Left kidney (tissue), 8 donors: Measurements from ENCODE around the gene SURF1. TPM values are rescaled to one million over a fixed set of nuclear protein-coding genes. Genes with fewer than 3 reads are reported as not detected.
"Not testable (repeated sequence)": the region's sequence is repeated elsewhere in the genome, so short reads cannot be mapped to it uniquely, and the experiment has no call there.

Source experiments
- DNase-seq: peaks from one replicate; pipeline ENCODE4 v3.0.0-alpha.2; 2013
- long read RNA-seq, 8 donors: transcript quantifications; one replicate each; lab custom pipeline, GENCODE V29; 2026
- polyA plus RNA-seq: library from polyadenylated mRNA; unstranded; fragments of 120-200 nt; gene quantifications from one replicate; pipeline ENCODE4 v1.2.1, GENCODE V29; 2013; ENCODE audit not compliant: insufficient read length

SURF1 gene, protein sequence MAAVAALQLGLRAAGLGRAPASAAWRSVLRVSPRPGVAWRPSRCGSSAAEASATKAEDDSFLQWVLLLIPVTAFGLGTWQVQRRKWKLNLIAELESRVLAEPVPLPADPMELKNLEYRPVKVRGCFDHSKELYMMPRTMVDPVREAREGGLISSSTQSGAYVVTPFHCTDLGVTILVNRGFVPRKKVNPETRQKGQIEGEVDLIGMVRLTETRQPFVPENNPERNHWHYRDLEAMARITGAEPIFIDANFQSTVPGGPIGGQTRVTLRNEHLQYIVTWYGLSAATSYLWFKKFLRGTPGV
- polyA plus RNA-seq, result 34.7 TPM
- long read RNA-seq, donor 1, transcript SURF1-201 (9 exons, 1,093 nt), result major isoform, 26 of 30 reads
- long read RNA-seq, donor 1, partial matches to known transcripts, result 0 of 30 reads
- long read RNA-seq, donor 1, other reads (novel, unspliced or antisense), result 0 of 30 reads
- long read RNA-seq, donor 2, transcript SURF1-201 (9 exons, 1,093 nt), result major isoform, 25 of 45 reads
- long read RNA-seq, donor 2, partial matches to known transcripts, result 9 of 45 reads
- long read RNA-seq, donor 2, other reads (novel, unspliced or antisense), result 0 of 45 reads
- long read RNA-seq, donor 3, partial matches to known transcripts, result 0 of 5 reads
- long read RNA-seq, donor 3, other reads (novel, unspliced or antisense), result 0 of 5 reads
- long read RNA-seq, donor 4, partial matches to known transcripts, result 0 of 5 reads
- long read RNA-seq, donor 4, other reads (novel, unspliced or antisense), result 0 of 5 reads
- long read RNA-seq, donor 5, transcript SURF1-201 (9 exons, 1,093 nt), result major isoform, 37 of 42 reads
- long read RNA-seq, donor 5, partial matches to known transcripts, result 5 of 42 reads
- long read RNA-seq, donor 5, other reads (novel, unspliced or antisense), result 0 of 42 reads
- long read RNA-seq, donor 6, transcript SURF1-201 (9 exons, 1,093 nt), result major isoform, 29 of 38 reads
- long read RNA-seq, donor 6, transcript SURF1-203 (2 exons, 493 nt), result minor isoform, 7 of 38 reads
- long read RNA-seq, donor 6, partial matches to known transcripts, result 0 of 38 reads
- long read RNA-seq, donor 6, other reads (novel, unspliced or antisense), result 0 of 38 reads
- long read RNA-seq, donor 7, transcript SURF1-201 (9 exons, 1,093 nt), result major isoform, 33 of 37 reads
- long read RNA-seq, donor 7, partial matches to known transcripts, result 0 of 37 reads
- long read RNA-seq, donor 7, other reads (novel, unspliced or antisense), result 0 of 37 reads
- long read RNA-seq, donor 8, transcript SURF1-201 (9 exons, 1,093 nt), result major isoform, 7 of 7 reads
- long read RNA-seq, donor 8, partial matches to known transcripts, result 0 of 7 reads
- long read RNA-seq, donor 8, other reads (novel, unspliced or antisense), result 0 of 7 reads

DNA sequence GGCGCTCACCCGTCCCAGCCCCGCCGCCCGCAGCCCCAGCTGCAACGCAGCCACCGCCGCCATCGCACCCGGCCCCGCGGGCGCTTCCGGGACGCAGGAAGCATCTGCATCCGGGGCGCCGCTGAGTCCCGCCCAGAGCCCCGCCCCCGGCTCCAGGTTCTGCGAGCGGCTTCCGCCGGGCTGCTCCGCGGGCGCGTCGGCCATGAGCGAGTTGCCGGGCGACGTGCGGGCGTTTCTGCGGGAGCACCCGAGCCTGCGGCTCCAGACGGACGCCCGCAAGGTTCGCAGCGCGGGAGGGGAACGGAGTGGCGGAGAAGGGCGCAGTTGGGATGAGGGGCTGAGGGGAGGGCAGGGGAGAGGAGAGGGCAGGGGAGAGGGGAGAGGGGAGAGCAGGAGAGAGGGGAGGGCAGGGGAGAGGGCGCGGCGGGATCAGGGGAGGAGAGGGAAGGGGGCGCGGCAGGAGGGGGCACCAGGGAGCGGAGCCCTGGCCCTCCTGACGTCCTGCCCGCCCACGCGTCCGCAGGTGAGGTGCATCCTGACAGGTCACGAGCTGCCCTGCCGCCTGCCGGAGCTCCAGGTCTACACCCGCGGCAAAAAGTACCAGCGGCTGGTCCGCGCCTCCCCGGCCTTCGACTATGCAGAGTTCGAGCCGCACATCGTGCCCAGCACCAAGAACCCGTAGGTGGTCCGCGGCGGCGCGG is at the start of gene SURF1, which contains the start of gene SURF2:
Gene SURF1 (minus strand): TSS at position 97 of the 701 bp plus-strand sequence. CDS start 34 bp downstream, at position 63.
Gene SURF2 (plus strand): TSS at position 160 of the 701 bp plus-strand sequence. CDS start 43 bp downstream, at position 203.
- no peak for DNase-seq

DNA sequence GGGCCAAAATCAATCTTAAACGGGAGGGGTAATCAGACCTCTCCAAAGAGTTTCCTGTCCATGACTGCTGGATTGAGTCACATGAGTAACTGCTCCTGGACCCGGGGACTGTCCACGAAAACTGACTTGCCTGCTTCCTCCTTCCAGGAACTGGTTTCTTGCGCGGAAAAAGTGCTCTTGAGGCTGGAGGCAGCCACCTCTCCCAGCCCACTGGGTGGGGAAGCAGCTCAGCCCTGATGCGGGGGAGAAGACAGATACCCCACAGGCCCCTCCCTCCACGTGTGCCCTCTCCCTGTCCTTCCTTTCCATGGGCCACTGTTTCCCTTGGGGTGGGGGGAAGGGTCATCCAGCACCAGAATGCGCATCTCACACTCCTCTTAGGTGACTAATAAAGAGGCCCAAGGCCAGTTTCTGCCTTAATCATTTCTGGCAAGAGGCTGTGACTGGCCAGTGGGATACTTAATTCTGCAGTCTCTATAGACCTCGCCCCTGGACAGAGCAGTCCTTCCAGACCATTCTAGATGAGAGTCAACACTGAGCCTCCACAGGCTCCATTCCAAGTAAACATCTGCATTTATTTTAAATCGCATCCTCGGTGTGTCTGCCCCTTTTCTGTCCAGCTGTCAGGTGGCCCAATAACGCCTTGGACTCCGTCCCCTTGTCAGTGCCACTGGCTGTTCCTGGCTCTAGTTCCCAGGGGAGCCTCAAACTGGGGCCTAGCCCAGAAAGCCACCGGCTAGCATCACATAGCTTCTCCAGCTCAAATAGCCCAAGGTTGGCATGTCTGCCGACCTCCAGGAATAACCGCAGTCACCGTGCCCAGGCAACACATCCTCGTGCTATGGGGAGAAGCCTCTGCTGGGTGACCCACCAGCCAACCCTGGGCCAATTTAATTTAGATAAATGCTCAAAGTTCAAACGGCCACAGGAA is 49.5 kb upstream of the SURF1 start:
- no peak for DNase-seq

DNA sequence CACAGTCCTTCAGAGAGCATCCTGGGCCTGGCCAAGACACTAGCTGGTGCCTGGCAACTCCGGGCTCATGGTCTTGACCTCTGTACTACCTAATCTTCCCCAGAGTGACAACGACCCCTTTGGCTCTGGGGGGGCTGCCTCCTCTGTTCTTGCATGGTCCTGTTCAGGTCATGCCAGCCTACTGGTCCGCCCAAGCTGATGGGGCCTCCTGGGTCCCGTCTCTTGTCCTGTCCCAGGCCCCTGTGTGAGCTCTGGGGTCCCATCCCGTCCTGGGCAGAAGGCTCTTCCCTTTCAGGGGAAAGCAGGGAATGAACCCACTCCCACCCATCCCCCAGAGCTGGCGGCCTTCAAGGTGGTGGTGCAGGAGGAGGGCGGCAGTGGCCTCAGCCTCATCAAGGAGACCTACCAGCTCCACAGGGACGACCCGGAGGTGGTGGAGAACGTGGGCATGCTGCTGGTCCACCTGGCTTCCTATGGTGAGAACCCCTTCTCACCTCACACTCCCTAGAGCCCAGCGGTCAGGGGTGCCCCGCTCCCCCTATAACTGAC is 48.2 kb upstream of the SURF1 start:
- DNase-seq, result no peak

DNA sequence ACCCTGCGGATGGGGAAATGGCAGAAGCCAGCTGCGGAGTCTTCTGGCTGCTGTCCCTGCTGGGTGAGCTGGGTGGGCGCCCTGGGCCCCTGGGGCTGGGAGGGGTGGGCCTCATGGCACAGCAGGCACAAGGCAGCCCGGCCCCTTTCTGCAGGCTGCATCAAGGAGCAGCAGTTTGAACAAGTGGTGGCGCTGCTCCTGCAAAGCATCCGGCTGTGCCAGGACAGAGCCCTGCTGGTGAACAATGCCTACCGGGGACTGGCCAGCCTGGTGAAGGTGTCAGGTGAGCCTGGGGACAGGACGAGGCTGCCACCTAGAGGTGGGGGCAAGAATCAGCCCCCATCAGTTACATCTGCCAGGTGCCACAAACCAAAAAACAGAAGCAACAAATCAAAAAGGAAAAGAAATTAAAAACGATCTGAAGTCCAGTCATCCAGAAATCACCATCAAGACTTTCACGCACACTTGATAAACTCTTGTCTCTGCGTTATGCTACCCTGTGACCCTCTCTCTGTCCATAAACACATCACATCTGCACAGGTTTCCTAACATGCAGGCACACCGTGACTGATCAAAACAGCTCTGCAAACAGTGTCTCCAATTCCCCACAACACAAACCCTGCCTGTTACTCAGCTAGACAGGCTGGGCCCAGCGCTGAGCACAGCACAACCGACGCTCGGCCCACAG is 47.6 kb upstream of the SURF1 start:
- no peak for DNase-seq

DNA sequence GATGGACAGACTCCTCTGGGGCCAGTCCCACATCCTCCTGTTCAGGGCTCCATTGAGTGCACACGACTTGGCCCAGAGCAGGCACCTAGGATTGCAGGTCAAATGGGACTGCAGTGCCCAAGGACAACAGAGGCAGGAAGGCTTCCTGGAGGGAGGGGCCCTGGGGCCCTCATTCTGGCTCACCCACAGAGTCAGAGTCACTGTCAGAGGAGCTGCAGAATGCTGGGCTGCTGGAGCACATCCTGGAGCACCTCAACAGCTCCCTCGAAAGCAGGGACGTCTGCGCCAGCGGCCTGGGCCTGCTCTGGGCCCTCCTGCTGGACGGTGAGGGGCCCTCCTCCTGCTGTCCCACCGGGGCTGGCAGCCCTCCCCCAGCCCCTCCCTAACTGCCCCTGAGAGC is 46.4 kb upstream of the SURF1 start:
- DNase-seq, result no peak

DNA sequence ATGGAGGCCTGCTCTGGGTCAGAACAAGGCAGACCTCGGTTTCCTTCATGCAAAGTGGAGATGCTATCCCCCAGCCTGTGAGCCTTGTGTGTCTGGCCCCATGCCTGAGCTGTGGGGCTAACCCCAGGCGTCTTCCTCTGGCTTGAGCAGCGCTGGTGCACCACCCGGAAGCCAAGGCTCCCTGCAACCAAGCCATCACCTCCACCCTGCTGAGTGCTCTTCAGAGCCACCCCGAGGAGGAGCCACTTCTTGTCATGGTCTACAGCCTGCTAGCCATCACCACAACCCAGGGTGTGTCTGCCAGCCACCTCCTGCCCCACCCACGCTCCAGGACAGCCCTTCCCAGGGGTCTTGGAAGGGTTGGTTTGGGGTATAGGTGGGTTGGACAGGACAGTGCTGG is 45.3 kb upstream of the SURF1 start:
- DNase-seq, result no peak

DNA sequence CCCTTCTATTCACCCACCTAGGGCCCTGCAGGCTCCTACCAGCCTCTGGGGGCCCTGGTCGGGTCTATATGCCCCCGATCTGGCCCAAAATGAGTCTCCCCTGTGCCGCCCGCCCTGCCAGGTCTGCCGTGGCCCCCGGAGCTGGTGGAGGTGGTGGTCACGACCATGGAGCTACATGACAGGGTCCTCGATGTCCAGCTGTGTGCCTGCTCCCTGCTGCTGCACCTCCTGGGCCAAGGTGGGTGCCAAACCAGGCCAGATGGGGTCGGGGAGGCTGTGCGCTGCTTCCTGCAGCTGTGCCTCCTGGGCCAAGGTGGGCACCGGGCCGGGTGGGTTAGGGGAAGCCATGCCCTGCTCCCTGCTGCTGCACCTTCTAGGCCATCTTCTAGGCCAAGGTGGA is 44.0 kb upstream of the SURF1 start:
- no peak for DNase-seq

DNA sequence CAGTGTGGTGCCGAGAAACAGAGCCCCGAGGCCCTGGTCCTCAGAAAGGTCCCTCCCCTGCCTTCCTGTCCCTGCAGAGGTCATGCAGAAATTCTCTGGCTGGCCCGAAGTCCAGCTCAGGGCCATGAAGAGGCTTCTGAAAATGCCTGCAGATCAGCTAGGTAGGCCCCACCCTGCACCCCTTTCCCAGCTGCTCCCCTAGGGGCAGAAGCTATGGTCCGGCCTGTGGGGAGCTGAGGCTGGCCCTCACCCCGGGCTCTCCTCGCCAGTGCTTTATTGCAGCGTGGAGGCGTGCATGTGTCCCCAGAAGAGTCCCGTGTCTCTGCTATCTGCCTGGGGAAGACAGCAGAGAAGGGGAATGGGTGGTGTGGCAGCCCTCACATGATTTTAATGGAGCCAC is 41.6 kb upstream of the SURF1 start:
- no peak for DNase-seq

DNA sequence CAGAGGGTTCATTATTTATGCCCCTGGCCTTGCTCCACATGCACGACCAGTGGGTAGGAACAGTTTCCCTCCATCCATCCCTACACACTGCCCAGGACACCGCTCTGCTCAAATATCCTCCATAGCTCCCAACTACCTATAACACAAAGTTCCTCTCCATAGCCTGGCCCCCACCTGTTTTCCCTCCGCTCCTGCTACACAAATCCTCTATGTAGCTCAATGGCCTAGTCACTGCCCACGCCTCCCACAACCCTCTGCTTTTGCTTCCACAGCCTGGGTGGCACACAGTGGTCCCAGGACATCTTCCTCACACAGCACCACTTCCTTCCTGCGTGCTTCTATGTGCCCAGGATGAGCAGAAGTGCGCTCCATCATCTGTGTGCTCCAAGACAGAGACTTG is 41.1 kb upstream of the SURF1 start:
- no peak for DNase-seq

DNA sequence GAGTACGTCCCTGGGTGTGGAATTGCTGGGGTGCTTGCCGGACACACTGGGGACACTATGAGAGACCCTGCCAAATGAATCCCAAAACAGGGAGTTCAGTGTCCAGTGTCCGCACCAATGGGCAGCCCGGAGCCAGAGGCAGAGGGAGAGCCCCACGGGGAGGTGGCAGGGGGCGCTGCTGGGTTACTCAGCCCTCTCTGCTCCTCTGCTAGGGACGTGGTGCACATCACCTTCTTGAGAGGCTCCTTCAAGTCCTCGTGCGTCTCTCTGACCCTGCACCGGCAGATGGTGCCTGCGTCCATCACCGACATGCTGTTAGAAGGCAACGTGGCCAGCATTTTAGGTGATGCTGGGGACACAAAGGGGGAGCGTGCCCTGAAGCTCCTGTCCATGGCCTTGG is 40.7 kb upstream of the SURF1 start:
- no peak for DNase-seq

DNA sequence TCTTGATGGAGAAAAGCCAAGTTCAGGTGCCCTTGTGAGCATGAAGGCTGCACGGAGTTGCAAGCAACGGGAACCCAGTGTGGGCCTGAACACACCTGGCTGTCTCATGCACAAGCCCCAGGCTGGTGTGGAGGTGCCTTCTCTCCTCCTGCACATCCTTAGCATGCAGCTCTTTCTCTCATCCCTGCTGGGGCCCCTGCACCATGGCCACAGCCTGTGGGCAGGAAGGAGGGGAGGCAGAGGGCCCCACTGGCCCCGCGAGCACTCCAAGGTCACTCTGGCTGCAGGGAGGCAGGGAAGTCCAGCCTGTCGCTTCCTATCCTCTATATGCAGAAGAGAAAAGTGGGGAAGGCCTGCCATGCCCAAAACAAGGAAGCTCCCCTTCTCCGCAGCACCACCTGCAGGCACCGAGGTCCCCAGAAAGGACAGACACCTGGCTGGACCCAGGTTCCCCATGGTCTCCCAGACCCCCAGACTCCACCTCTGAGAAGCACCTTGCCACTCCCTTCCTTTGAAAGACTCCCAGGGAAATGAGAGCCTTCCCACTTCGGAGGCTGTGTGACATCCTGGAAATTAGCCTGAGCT is 38.5 kb upstream of the SURF1 start:
- no peak for DNase-seq

DNA sequence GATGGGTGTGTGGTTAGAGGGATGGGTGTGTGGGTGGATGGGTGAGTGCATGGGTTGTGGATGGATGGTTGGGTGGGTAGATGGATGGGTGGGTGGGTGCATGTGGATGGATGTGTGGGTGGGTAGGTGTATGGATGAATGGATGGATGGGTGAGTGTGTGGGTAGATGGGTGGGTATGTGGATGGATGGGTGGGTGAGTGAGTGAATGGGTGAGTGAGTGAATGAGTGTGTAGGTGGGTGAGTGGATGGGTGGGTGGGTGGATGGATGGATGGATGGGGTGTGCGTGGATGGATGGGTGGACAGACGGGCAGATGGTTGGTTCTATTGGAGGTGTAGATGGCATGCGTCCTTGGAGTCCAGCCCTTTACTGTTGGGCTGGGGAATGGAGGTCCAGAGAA is 37.1 kb upstream of the SURF1 start:
- DNase-seq, result no peak

DNA sequence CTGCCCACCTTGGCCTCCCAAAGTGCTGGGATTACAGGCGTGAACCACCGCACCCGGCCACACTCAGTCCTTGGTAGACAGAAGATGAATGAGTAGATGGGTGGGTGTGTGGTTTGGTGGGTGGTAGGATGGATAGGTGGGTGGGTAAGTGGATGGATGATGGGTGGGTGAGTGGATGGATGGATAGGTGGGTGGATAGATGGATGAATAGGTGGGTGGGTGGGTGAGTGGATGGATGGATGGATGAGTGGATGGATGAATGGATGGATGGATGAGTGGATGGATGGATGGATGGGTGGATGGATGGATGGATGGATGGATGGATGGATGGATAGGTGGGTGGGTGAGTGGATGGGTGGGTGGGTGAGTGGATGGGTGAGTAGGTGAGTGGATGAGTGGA is 36.0 kb upstream of the SURF1 start:
- not testable (repeated sequence) for DNase-seq

DNA sequence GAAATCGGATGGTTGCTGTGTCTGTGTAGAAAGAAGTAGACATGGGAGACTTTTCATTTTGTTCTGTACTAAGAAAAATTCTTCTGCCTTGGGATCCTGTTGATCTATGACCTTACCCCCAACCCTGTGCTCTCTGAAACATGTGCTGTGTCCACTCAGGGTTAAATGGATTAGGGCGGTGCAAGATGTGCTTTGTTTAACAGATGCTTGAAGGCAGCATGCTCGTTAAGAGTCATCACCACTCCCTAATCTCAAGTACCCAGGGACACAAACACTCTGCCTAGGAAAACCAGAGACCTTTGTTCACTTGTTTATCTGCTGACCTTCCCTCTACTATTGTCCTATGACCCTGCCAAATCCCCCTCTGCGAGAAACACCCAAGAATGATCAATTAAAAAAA is 35.2 kb upstream of the SURF1 start:
- DNase-seq, result not testable (repeated sequence)

DNA sequence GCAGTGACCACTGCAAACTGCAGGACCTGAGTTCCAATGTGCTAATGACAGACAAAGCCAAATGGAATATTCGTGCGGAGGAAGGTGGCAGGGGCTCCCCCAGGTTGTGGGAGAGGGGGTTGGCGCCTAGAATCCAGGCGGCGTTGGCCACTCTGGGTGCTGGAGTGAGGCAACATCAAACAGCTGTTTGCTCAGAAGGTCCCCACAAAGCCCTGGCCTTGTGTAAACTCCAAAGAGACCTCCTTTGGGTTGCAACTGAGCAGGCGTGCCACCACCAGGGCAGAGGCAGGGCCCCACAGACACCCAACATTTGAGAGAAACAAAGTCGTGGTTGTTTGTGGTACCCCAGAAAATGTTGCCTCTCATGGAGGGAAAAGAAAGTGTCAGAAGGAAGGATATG is 34.4 kb upstream of the SURF1 start:
- no peak for DNase-seq

DNA sequence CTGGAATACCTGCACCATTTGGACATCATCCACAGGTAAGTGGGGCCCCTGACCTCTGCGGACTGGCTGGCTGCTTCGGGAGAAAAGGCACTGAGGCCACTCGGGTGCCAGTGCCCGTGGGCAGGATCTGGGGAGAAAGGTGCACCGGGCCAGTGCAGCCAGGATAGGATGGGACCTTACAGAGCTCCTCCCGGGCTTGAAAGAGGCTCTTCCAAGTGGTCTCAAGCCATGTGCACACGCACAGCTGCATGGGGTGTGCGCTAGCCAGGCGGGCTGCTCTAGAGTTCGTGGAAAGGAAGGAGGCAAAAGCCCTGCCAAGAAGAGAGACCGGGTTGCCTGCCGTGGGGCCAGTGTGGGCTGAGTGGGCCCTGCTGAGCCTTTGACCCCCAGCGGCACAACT is 33.3 kb upstream of the SURF1 start:
- DNase-seq, result no peak

DNA sequence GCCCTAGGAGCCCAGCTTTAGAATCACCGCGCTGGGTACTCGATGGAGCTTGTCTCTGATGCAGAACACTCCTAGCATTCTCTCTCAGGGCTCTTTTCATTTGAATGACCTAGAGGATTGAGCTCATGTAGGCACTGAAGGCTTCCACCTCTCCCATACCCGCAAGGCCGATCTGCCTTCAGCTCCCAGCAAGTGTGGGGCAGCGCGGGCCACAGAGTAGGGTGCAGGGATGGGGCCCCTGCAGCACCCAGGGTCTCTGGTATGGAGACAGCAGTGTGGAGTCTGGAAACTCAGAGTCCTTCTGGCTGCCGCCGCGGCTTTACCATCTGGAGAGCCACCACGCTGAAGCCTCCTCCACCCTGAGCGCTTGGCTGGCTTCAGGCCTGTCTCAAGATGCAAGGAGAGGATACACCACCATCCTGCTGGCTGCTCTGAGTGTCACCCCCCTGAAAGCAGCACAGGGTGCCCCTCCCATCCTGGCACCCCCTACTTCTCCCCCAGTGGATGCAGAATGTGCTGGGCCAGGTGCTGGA is 32.8 kb upstream of the SURF1 start:
- no peak for DNase-seq

DNA sequence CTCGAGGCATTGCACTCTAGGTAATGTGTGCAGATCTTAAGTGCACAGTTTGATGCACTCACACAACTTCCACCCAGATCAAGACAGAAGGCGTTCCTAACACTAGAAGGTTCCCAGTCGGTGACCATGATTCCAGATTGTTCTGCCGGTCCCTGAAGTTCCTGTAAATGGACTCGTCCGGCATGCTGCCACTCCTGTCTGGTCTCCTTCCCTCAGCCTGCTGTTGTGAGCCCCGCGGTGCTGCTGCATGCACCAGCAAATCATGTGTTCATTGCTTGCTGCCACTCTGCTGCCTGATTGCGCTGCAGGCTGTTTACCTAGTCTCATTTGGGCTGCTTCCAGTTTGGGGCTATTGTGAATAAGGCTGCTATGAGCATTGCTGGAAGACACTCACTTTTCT is 31.4 kb upstream of the SURF1 start:
- no peak for DNase-seq

DNA sequence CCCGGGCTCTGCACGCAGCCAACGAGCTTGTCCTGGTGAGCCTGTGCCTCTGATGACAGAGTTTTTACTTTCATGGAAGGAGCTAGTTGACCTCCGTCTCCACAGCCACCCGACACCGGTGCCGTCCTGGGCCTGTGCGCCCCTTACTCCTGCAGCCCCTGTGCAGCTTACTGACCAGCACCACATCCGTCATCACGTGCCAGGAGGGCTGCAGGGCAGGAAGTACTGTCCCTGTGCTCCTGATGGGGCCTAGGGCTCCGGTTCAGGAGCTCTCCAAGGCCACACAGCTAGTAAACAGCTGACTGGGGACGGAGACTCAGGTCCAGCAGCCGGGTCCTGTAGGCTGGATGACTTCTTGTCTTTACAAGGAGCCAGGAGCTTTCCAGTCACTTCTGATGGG is 30.1 kb upstream of the SURF1 start:
- no peak for DNase-seq
